Smooth muscle cell (in vitro differentiated cells): ENCODE measurements around the gene ATP10A. TPM values are rescaled to one million over a fixed set of nuclear protein-coding genes. Genes with fewer than 3 reads are reported as not detected.

Source experiments
- DNase-seq: peaks from one replicate; lab custom pipeline; 2025; ENCODE audit not compliant: unreplicated experiment; lab: John Stamatoyannopoulos, UW
- H2AFZ ChIP-seq: fragments of 200-600 bp; sonication (generic); 2 replicates; pipeline ENCODE4 v1.6.0; 2016; ENCODE audit warnings: antibody characterized with exemption, low read depth, mild to moderate bottlenecking
- H3F3A ChIP-seq: fragments of 200-600 bp; sonication (generic); 2 replicates; pipeline ENCODE4 v1.6.0; 2017; ENCODE audit warnings: antibody characterized with exemption, low read depth
- H3K27ac ChIP-seq: fragments of 200-600 bp; sonication (generic); 2 replicates; pipeline ENCODE4 v1.5.1; 2016; ENCODE audit warnings: low read depth, mild to moderate bottlenecking
- H3K27me3 ChIP-seq: fragments of 200-600 bp; sonication (generic); 2 replicates; pipeline ENCODE4 v1.6.1; 2016; ENCODE audit warnings: low read depth, mild to moderate bottlenecking
- H3K36me3 ChIP-seq: fragments of 200-600 bp; sonication (generic); 2 replicates; pipeline ENCODE4 v1.5.1; 2016; ENCODE audit warnings: low read depth
- H3K4me1 ChIP-seq: fragments of 200-600 bp; sonication (generic); 2 replicates; pipeline ENCODE4 v1.5.1; 2016; ENCODE audit warnings: low read depth
- H3K4me2 ChIP-seq: fragments of 200-600 bp; sonication (generic); 2 replicates; pipeline ENCODE4 v1.6.0; 2016; ENCODE audit warnings: mild to moderate bottlenecking
- H3K4me3 ChIP-seq: fragments of 200-600 bp; sonication (generic); 2 replicates; pipeline ENCODE4 v1.5.1; 2016; ENCODE audit warnings: mild to moderate bottlenecking
- H3K79me2 ChIP-seq: fragments of 200-600 bp; sonication (generic); 2 replicates; pipeline ENCODE4 v1.6.0; 2016; ENCODE audit warnings: low read depth, mild to moderate bottlenecking
- H3K9ac ChIP-seq: fragments of 200-600 bp; sonication (generic); 2 replicates; pipeline ENCODE4 v1.6.0; 2016; ENCODE audit warnings: low read depth
- H3K9me3 ChIP-seq: fragments of 200-600 bp; sonication (generic); replicated peaks from 2 replicates; pipeline ENCODE4 v1.5.1; 2016; ENCODE audit warnings: low read depth
- H4K20me1 ChIP-seq: fragments of 200-600 bp; sonication (generic); 2 replicates; pipeline ENCODE4 v1.6.0; 2016; ENCODE audit warnings: low read depth
- CTCF ChIP-seq: fragments of 200-600 bp; sonication (generic); IDR thresholded peaks from 2 replicates; pipeline ENCODE4 v1.5.1; 2017; ENCODE audit warnings: borderline replicate concordance, mild to moderate bottlenecking, antibody characterized with exemption; ENCODE audit not compliant: insufficient read depth, poor library complexity, severe bottlenecking
- whole genome bisulfite sequencing: methylation state at CpG from one replicate; pipeline ENCODE4 v1.1.7; 2016; ENCODE audit warnings: low lambda C conversion rate; 5-methylcytosine and 5-hydroxymethylcytosine counted together
- polyA plus RNA-seq: library from polyadenylated mRNA; unstranded; fragments of >200 nt; fragmentation: Nextera tagmentation; extraction: Ambion mirVana; gene quantifications from 2 replicates; pipeline ENCODE4 v1.2.1, GENCODE V29; 2016
- total RNA-seq: library from RNA; depleted of rRNA; stranded (reverse); fragments of >200 nt; gene quantifications from 2 replicates; pipeline ENCODE4 v1.2.3, GENCODE V29; 2014

Gene ATP10A
- total and polyA plus RNA-seq, 2 experiments from 2014 or later, result 10.6 to 12.3 TPM

- Histone ChIP-seq H3K27me3 (no peaks in the 10 kb centered on the region), H3F3A (peaks cover 10% of the 10 kb centered on the region), H4K20me1 (no peaks in the 10 kb centered on the region), H3K27ac (no peak overlapping the region), H3K9ac (no peak overlapping the region), H2AFZ (no peak overlapping the region), H3K4me1 (no peaks in the 10 kb centered on the region), H3K9me3 (no peaks in the 10 kb centered on the region), H3K79me2 (peaks cover 19% of the 10 kb centered on the region), H3K36me3 (no peaks in the 10 kb centered on the region), H3K4me2 (no peak overlapping the region), H3K4me3 (no peak overlapping the region)
- TF ChIP-seq CTCF, result no peak
- 91% methylated on average over 9 of the region's 9 CpGs for WGBS
- no peak for DNase-seq
These were observed 68.1 kb downstream of the ATP10A start for GRCh38 chr15:25795061-25795460.

GRCh38 chr15:25793354-25794050, 69.6 kb downstream of the ATP10A start:
- Histone ChIP-seq H3K27ac (no peak overlapping the region), H3K79me2 (peaks cover 22% of the 10 kb centered on the region), H3K4me1 (no peaks in the 10 kb centered on the region), H3F3A (peaks cover 23% of the 10 kb centered on the region), H3K27me3 (no peaks in the 10 kb centered on the region), H3K36me3 (no peaks in the 10 kb centered on the region), H3K4me2 (no peak overlapping the region), H4K20me1 (no peaks in the 10 kb centered on the region), H3K9me3 (no peaks in the 10 kb centered on the region), H3K4me3 (no peak overlapping the region), H2AFZ (no peak overlapping the region), H3K9ac (no peak overlapping the region)
- DNase-seq, result no peak
- 97% methylated on average over 6 of the region's 6 CpGs for WGBS
- TF ChIP-seq CTCF, result no peak

GRCh38 chr15:25792128-25792527, 71.0 kb downstream of the ATP10A start:
- H3K79me2 ChIP-seq, result peaks cover 24% of the 10 kb centered on the region
- no peak overlapping the region for H3K4me2 ChIP-seq
- H4K20me1 ChIP-seq, result no peaks in the 10 kb centered on the region
- H3K36me3 ChIP-seq, result no peaks in the 10 kb centered on the region
- no peak overlapping the region for H3K4me3 ChIP-seq
- no peaks in the 10 kb centered on the region for H3K27me3 ChIP-seq
- 57% methylated on average over 3 of the region's 3 CpGs for WGBS
- no peaks in the 10 kb centered on the region for H3K4me1 ChIP-seq
- no peaks in the 10 kb centered on the region for H3K9me3 ChIP-seq
- peaks cover 25% of the 10 kb centered on the region for H3F3A ChIP-seq
- no peak for TF ChIP-seq CTCF
- H3K9ac ChIP-seq, result no peak overlapping the region
- H3K27ac ChIP-seq, result peak overlapping the region; percentile 93
- DNase-seq, result no peak
- H2AFZ ChIP-seq, result no peak overlapping the region

GRCh38 chr15:25790000-25790660, 73.0 kb downstream of the ATP10A start:
- peaks cover 25% of the 10 kb centered on the region for H3F3A ChIP-seq
- no peak overlapping the region for H2AFZ ChIP-seq
- no peaks in the 10 kb centered on the region for H4K20me1 ChIP-seq
- H3K9me3 ChIP-seq, result no peaks in the 10 kb centered on the region
- WGBS, result 26% methylated on average over 7 of the region's 7 CpGs
- no peak for DNase-seq
- peak overlapping the region; percentile 49 for H3K9ac ChIP-seq
- H3K4me2 ChIP-seq, result peak overlapping the region; percentile 68
- H3K27me3 ChIP-seq, result no peaks in the 10 kb centered on the region
- H3K79me2 ChIP-seq, result peaks cover 19% of the 10 kb centered on the region
- no peaks in the 10 kb centered on the region for H3K36me3 ChIP-seq
- TF ChIP-seq CTCF, result no peak
- H3K4me1 ChIP-seq, result no peaks in the 10 kb centered on the region
- peak overlapping the region; percentile 93 for H3K27ac ChIP-seq
- H3K4me3 ChIP-seq, result no peak overlapping the region
